Aorta (tissue), 5 donors: ENCODE measurements around the gene CACNA1A. TPM values are rescaled to one million over a fixed set of nuclear protein-coding genes. Genes with fewer than 3 reads are reported as not detected.

Source experiments
- ATAC-seq: fragments of 200-7000 bp; cut with Tn5 transposase; one replicate; pipeline ENCODE4 v1.9.1; 2022; ENCODE audit warnings: moderate library complexity; ENCODE audit not compliant: low FRiP score
- DNase-seq, 2 donors: peaks; one replicate each; pipeline ENCODE4 v3.0.0-alpha.2; 2020
- H3K27ac ChIP-seq, 2 donors: one replicate each; pipeline ENCODE4 v1.5.1; 2013; ENCODE audit warnings: low read length in 2 of 2, mild to moderate bottlenecking in 2 of 2, moderate library complexity in 2 of 2, control low read depth in 1 of 2, inconsistent platforms in 1 of 2, low read depth in 1 of 2
- H3K27me3 ChIP-seq, 2 donors: one replicate each; pipeline ENCODE4 v1.6.1; 2013; ENCODE audit warnings: control low read depth in 1 of 2, low read length in 1 of 2, mild to moderate bottlenecking in 1 of 2, moderate library complexity in 1 of 2; ENCODE audit not compliant: insufficient read depth in 2 of 2, control insufficient read depth in 1 of 2
- H3K36me3 ChIP-seq, 2 donors: one replicate each; pipeline ENCODE4 v1.6.1; 2013; ENCODE audit warnings: control low read depth in 1 of 2, low read length in 1 of 2, mild to moderate bottlenecking in 1 of 2; ENCODE audit not compliant: insufficient read depth in 2 of 2, control insufficient read depth in 1 of 2
- H3K4me1 ChIP-seq, 2 donors: one replicate each; pipeline ENCODE4 v1.6.1; 2013; ENCODE audit warnings: low read length in 2 of 2, control low read depth in 1 of 2, mild to moderate bottlenecking in 1 of 2, moderate library complexity in 1 of 2; ENCODE audit not compliant: insufficient read depth in 2 of 2, control insufficient read depth in 1 of 2
- H3K4me3 ChIP-seq, 2 donors: one replicate each; pipeline ENCODE4 v1.5.1; 2013; ENCODE audit warnings: low read length in 2 of 2, control low read depth in 1 of 2, mild to moderate bottlenecking in 1 of 2
- H3K9me3 ChIP-seq: one replicate; pipeline ENCODE4 v1.6.1; 2013; ENCODE audit warnings: mild to moderate bottlenecking, low read length; ENCODE audit not compliant: control insufficient read depth
- WGBS, 2 donors: extraction: QIAGEN DNeasy Blood & Tissue Kit; methylation state at CpG; one replicate each; pipeline ENCODE4 v1.1.7; 2013; 5-methylcytosine and 5-hydroxymethylcytosine counted together
- intact Hi-C, 2 donors: fragments of 100-400 bp; cut with DNase I; formaldehyde crosslinking; loops; one replicate each; pipeline versions ENCODE4 v1.14.2 to v1.15.0; 2022
- polyA plus RNA-seq, 2 donors: library from polyadenylated mRNA; stranded (reverse); fragments of 200-250 nt; gene quantifications; one replicate each; pipeline ENCODE4 v1.2.3, GENCODE V29; 2013
- total RNA-seq, 2 donors: library from RNA; stranded (reverse); fragmentation: NEBNext Ultra II Directional; extraction: Animal tissue kit (Norgen Biotek cat#: 25700); gene quantifications; one replicate each; pipeline ENCODE4 v1.2.1, GENCODE V29; 2021
- donor health status: healthy with polysubstance abuse.
- donor health status: Bipolar disorder and iron deficiency.
- donor health status: DM: no; HTN: no; CAD: no.
- donor health status: DM: no; HTN: no; CAD: no.
- donor health status: DM: yes; HTN: yes; CAD: no.

The CACNA1A gene
- total and polyA plus RNA-seq, 4 donors = 0.26 to 3.6 (median 1.3) TPM

DNA sequence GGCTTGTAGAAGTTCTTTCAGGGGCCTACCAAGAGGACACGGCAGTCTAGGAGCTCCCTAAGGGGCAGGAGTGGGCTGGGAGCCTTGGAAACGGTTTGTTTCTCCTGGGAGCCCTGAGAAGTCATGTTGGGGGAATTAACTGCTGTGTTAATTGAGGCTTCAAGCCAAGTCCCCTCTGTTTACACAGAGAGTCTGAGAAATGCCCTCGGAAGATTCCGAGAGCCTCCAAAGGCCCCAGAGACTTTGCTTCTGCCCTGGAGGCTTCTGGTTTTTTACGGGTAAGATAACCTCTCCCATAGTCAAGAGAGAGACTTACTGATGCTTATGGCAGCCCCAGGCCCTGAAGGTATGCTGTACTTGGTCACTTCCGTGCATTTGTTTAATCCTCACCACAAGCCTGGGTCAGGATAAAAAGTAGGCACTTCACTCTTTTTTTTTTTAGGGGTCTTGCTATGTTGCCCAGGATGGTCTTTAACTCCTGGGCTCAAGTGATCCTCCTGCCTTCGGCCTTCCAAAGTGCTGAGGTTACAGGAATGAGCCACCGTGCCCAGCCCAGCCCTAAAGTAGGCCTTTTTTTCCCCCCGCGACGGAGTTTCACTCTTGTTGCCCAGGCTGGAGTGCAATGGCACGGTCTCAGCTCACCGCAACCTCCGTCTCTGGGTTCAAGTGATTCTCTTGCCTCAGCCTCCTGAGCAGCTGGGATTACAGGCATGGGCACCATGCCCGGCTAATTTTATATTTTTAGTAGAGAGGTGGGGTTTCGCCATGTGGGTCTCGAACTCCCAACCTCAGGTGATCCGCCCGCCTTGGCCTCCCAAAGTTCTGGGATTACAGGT is 340.9 kb downstream of the CACNA1A start:
- Histone ChIP-seq H3K4me3 (no peak overlapping the region), H3K27me3 (no peaks in the 10 kb centered on the region), H3K36me3 (no peaks in the 10 kb centered on the region), H3K9me3 (no peaks in the 10 kb centered on the region), H3K27ac (peak overlapping the region; percentile 5 to 54), H3K4me1 (no peaks in the 10 kb centered on the region)
- no peak for ATAC-seq
- intact Hi-C loops = loop anchor here in 1 of 2 donors (5.0 kb wide), 1 partner anchor 42 kb away; no protein-coding TSS in a partner anchor
- DNase-seq = no peak
- 78% methylated on average over 19 of the region's 19 CpGs for WGBS, 2 donors

DNA sequence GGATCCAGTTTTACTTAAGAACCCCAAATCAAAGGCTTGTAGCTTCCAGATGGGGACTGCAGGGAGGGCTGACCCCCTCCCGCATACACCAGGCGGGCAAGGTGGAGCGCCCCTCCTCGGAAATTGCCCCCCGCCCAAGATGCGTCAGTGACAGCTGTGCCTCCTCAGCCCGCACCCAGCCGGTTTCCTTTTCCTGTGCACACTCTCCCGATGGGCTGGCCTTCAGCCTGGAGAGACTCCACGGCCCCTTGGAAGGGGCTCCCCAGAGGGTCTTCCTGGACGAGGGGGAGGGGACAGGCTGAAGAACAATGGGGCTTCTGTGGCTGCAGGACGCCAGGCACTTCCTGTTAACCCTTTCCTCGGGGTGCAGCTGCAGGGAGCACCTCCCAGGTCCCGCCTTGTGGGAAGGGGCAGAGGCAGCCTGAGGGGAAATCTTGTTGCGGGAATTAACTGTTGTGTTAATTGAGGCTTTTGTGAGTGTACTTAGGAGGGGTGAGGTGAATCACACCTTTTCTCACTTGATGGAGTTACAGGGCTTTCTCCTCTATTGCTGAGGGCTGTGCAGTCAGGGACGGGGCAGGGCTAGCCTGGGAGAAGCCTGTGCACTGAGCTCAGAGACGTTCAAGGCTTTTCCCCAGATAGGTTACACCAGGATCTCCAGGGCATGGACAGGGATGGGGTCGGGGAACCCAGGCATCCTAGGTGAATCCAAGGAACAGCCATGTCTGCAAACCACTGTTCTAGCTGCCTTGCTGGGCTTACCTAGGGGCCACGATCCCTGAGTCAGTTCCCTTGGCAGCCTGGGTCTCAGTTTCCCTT is 341.7 kb downstream of the CACNA1A start:
- 19 to 27% methylated on average over 17 to 19 of the region's 19 CpGs for WGBS, 2 donors
- H3K4me1 ChIP-seq = no peaks in the 10 kb centered on the region
- no peaks in the 10 kb centered on the region for H3K27me3 ChIP-seq

DNA sequence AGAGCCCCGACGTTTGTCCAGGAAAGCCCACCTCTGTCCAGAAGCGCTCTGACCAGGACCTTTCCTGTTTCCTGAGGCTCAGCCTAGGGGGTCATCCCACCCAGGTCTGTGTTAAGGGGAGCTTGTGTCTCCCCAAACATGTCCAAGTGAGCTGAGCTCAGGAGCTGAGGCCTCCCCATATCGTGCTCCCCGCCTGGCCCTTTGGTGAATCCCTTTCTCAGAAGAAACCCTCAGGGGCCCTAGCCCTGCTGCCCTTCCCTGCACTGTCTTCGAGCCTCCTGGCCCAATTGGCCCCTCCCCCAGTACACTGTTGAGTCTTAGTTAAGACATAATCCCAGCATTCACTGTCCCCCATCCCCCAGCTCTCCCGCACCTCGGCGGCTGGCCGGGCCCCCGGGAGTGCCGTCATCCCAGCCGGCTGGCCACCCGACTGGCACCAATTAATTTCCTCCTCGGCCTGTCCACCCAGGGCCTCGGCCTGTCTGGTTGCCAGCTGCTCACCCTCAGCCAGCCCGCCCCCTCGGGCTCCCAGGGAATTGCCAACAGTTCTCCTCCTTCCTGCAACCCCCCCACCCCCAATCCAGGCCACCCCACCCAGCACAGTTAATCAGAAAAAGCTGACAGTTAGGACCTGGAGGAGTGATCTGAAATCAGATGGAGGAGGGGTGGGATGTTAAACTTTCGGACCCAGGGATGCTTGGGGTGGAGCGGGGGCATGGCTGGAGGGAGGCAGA is 342.5 kb downstream of the CACNA1A start:
- no peak overlapping the region for H3K4me3 ChIP-seq
- 8 to 9% methylated on average over 19 to 20 of the region's 20 CpGs for WGBS, 2 donors
- peak overlapping the region; percentile 52 to 92 for H3K27ac ChIP-seq
- H3K27me3 ChIP-seq = no peaks in the 10 kb centered on the region
- H3K9me3 ChIP-seq = no peaks in the 10 kb centered on the region
- peak; percentile 90 to 91 for DNase-seq
- H3K4me1 ChIP-seq = no peaks in the 10 kb centered on the region
- intact Hi-C loops = no loop called here
- peak; percentile 53 for ATAC-seq
- no peaks in the 10 kb centered on the region for H3K36me3 ChIP-seq

More for the DNA sequence above, 341.7 kb downstream of the CACNA1A start:
- no peak for ATAC-seq
- peak overlapping the region; percentile 23 to 54 for H3K27ac ChIP-seq
- no peaks in the 10 kb centered on the region for H3K9me3 ChIP-seq
- intact Hi-C loops = loop anchor here in 1 of 2 donors (5.0 kb wide), 1 partner anchor 43 kb away; no protein-coding TSS in a partner anchor
- no peaks in the 10 kb centered on the region for H3K36me3 ChIP-seq
- H3K4me3 ChIP-seq = no peak overlapping the region
- DNase-seq = peak; percentile 72 to 84

DNA sequence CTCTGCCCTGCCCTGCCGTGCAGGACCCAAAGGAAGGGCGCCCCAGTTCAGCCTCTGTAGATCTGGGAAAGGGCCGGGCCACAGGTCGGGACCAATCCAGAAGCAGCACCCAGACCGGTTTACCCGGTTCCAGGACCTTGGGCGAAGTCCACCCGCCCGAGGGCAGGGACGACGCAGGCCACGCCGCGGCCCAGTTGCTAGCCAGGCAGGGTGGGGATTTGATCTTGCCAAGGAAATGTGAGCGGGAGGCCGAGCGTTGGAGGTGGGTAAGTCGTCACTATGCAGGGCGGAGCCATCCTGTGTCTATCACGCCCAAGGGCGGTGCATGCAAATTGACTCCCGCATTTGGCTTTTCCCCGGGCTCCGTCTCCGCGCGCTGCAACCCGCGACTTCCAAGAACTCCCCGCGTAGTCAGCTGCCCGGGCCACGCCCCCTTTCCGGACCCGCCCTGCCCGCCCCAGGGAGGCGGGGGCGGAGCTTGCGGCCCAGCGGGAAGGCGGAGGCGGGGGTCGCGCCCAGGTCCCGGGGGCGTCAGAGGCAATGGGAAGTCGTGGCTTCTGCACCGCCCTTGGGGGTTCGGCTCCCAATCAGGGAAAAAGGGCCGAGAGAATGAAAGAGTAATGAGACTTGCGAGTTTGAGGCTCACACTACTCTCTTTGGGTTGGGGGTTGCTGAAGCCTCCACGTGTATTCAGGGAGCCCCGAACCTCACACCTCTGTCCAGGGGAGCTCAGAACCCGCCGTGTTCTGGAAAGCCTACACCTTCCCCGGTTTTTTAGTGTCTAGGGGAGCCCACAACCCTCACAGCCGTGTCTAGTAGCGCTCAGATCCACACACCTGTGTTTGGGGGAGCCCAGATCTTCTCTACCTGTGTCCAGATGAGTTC is 343.3 kb downstream of the CACNA1A start:
- H3K9me3 ChIP-seq = no peaks in the 10 kb centered on the region
- ATAC-seq (peak; percentile 92), DNase-seq (peak; percentile 98 to 99)
- no peak overlapping the region for H3K4me3 ChIP-seq
- H3K36me3 ChIP-seq = no peaks in the 10 kb centered on the region
- H3K27ac ChIP-seq = peak overlapping the region; percentile 52 to 92
- no peaks in the 10 kb centered on the region for H3K27me3 ChIP-seq
- no peaks in the 10 kb centered on the region for H3K4me1 ChIP-seq
- 3 to 4% methylated on average over 57 to 58 of the region's 58 CpGs for WGBS, 2 donors
- intact Hi-C loops = no loop called here

DNA sequence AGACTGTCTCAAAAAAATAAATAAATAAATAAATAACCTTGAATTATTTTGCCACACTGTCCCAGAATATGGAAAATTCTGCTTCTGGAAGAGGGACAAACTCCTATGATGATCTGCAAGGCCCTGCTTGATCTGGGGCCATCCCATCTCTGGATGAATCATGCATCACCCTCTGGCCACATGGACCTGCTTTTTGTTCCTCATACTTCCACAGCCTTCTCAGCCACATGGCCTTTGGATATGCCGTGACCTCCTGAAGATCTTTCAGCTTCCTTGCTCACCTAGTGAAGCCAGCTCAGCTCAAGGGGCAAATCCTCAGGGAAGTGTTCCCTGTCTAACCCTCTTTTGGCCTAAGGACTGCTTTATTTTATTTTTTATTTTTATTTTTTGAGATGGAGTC is 345.7 kb downstream of the CACNA1A start:
- ATAC-seq (no peak), DNase-seq (no peak)
- Histone ChIP-seq H3K9me3 (no peaks in the 10 kb centered on the region), H3K27ac (no peak overlapping the region), H3K4me1 (no peaks in the 10 kb centered on the region), H3K27me3 (no peaks in the 10 kb centered on the region), H3K36me3 (no peaks in the 10 kb centered on the region), H3K4me3 (no peak overlapping the region)
- 87 to 94% methylated on average over 1 of the region's 1 CpG for WGBS, 2 donors
- intact Hi-C loops = no loop called here

DNA sequence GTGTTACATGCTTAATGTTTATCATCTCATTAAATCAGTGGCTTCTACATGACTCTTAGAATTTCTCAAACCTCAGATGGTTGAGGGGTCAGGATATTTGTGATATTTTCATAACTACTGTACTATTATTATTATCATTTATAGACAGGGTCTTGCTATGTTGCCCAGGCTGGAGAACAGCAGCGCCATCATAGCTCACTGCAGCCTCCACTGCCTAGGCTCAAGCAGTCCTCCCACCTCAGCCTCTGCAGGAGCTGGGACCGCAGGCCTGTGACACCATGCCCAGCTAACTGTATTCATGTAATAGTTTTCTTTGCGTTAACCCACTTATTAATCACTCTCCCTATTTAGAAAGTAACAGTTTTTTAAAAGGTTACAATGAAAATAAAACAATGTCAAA is 346.6 kb downstream of the CACNA1A start:
- no peaks in the 10 kb centered on the region for H3K27me3 ChIP-seq
- no peaks in the 10 kb centered on the region for H3K4me1 ChIP-seq
- intact Hi-C loops = no loop called here
- no peaks in the 10 kb centered on the region for H3K36me3 ChIP-seq
- no peaks in the 10 kb centered on the region for H3K9me3 ChIP-seq
- WGBS, 2 donors = 90 to 96% methylated on average over 3 of the region's 3 CpGs
- H3K27ac ChIP-seq = no peak overlapping the region
- no peak for ATAC-seq
- DNase-seq = no peak
- no peak overlapping the region for H3K4me3 ChIP-seq
